Measurements from ENCODE around the gene SELE. TPM values are rescaled to one million over a fixed set of nuclear protein-coding genes. Genes with fewer than 3 reads are reported as not detected.

SELE gene
- total and polyA plus RNA-seq, 2 donors (not counting 1 experiment from before 2014, with no cell fraction given) = not detected

- Histone ChIP-seq H3K4me2 (ENCODE audit: extremely low read depth, insufficient read depth, low read length) (no peak overlapping the region), H3K27me3 (ENCODE audit: control insufficient read depth, insufficient read depth, low read length) (no peaks in the 10 kb centered on the region), H4K20me1 (ENCODE audit: control insufficient read depth, extremely low read depth, insufficient read depth, low read length) (no peaks in the 10 kb centered on the region), H3K4me1 (ENCODE audit: control insufficient read depth, extremely low read depth, insufficient read depth, low read length) (peaks cover 6% of the 10 kb centered on the region), H3K9ac (ENCODE audit: insufficient read depth, low read length) (no peak overlapping the region), H2AFZ (ENCODE audit: low read length) (no peak overlapping the region), H3K36me3 (ENCODE audit: control insufficient read depth, insufficient read depth, low read length) (no peaks in the 10 kb centered on the region), H3K9me3 (ENCODE audit: control insufficient read depth, insufficient read depth, low read depth, low read length) (no peaks in the 10 kb centered on the region), H3K27ac (ENCODE audit: insufficient read depth, low read length) (no peak overlapping the region), H3K79me2 (ENCODE audit: control insufficient read depth, insufficient read depth, low read length) (no peaks in the 10 kb centered on the region), H3K4me3 (replicated peaks in 1 of 4; ENCODE audit: control extremely low read depth in 1 of 4, insufficient read depth in 1 of 4, low read depth in 3 of 4, low read length in 4 of 4) (no peak overlapping the region)
- DNase-seq (ENCODE audit: low read depth in 2 of 2) = peak; percentile 6 to 56
- TF ChIP-seq, protein P1, sequence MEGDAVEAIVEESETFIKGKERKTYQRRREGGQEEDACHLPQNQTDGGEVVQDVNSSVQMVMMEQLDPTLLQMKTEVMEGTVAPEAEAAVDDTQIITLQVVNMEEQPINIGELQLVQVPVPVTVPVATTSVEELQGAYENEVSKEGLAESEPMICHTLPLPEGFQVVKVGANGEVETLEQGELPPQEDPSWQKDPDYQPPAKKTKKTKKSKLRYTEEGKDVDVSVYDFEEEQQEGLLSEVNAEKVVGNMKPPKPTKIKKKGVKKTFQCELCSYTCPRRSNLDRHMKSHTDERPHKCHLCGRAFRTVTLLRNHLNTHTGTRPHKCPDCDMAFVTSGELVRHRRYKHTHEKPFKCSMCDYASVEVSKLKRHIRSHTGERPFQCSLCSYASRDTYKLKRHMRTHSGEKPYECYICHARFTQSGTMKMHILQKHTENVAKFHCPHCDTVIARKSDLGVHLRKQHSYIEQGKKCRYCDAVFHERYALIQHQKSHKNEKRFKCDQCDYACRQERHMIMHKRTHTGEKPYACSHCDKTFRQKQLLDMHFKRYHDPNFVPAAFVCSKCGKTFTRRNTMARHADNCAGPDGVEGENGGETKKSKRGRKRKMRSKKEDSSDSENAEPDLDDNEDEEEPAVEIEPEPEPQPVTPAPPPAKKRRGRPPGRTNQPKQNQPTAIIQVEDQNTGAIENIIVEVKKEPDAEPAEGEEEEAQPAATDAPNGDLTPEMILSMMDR (conservative IDR thresholded peaks at IDR 0.05 in 1 of 2, IDR thresholded peaks at IDR 0.05 in 1 of 2; ENCODE audit: low read depth in 1 of 2, low read length in 2 of 2) = no peak
- no peak for TF ChIP-seq EZH2 (IDR thresholded peaks at IDR 0.05; ENCODE audit: low read length, missing control alignments)
Measured at GRCh38 chr1:169779150-169779549, 45.3 kb upstream of the SELE start.

DNA sequence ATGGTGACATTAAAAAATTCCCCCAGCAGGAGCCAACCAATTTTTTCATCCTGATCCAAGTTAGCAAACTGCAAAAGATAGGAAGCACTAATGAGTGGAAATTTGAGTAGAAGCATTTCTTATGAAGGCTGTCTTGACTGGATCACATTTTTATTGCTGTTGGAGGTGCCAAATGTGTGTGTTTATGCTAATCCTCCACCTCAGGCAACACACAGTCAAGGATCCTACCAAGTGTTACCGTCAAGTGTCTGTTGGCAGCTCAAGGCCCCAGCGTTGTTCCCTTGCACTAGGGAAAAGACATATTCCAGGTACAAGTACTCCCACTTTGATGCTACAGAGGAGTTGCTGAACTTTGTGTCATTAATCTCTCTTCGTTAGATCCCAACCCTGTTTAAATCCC, 42.6 kb upstream of the SELE start:
- no peak for DNase-seq (ENCODE audit: low read depth in 2 of 2)
- TF ChIP-seq, protein P1 (conservative IDR thresholded peaks at IDR 0.05 in 1 of 2, IDR thresholded peaks at IDR 0.05 in 1 of 2; ENCODE audit: low read depth in 1 of 2, low read length in 2 of 2) = no peak
- no peak for TF ChIP-seq EZH2 (IDR thresholded peaks at IDR 0.05; ENCODE audit: low read length, missing control alignments)
- Histone ChIP-seq H3K27me3 (ENCODE audit: control insufficient read depth, insufficient read depth, low read length) (no peaks in the 10 kb centered on the region), H2AFZ (ENCODE audit: low read length) (no peak overlapping the region), H3K4me1 (ENCODE audit: control insufficient read depth, extremely low read depth, insufficient read depth, low read length) (peaks cover 6% of the 10 kb centered on the region), H3K9me3 (ENCODE audit: control insufficient read depth, insufficient read depth, low read depth, low read length) (no peaks in the 10 kb centered on the region), H3K4me3 (replicated peaks in 1 of 4; ENCODE audit: control extremely low read depth in 1 of 4, insufficient read depth in 1 of 4, low read depth in 3 of 4, low read length in 4 of 4) (no peak overlapping the region), H3K27ac (ENCODE audit: insufficient read depth, low read length) (no peak overlapping the region), H3K79me2 (ENCODE audit: control insufficient read depth, insufficient read depth, low read length) (no peaks in the 10 kb centered on the region), H3K36me3 (ENCODE audit: control insufficient read depth, insufficient read depth, low read length) (no peaks in the 10 kb centered on the region), H3K9ac (ENCODE audit: insufficient read depth, low read length) (no peak overlapping the region), H3K4me2 (ENCODE audit: extremely low read depth, insufficient read depth, low read length) (no peak overlapping the region), H4K20me1 (ENCODE audit: control insufficient read depth, extremely low read depth, insufficient read depth, low read length) (no peaks in the 10 kb centered on the region)

- no peak for TF ChIP-seq EZH2 (IDR thresholded peaks at IDR 0.05; ENCODE audit: low read length, missing control alignments)
- TF ChIP-seq, protein P1 (conservative IDR thresholded peaks at IDR 0.05 in 1 of 2, IDR thresholded peaks at IDR 0.05 in 1 of 2; ENCODE audit: low read depth in 1 of 2, low read length in 2 of 2) = no peak
- DNase-seq (ENCODE audit: low read depth in 2 of 2) = no peak
- no peaks in the 10 kb centered on the region for H3K9me3 ChIP-seq (ENCODE audit: control insufficient read depth, insufficient read depth, low read depth, low read length)
- no peak overlapping the region for H3K9ac ChIP-seq (ENCODE audit: insufficient read depth, low read length)
- no peak overlapping the region for H3K4me3 ChIP-seq (replicated peaks in 1 of 4; ENCODE audit: control extremely low read depth in 1 of 4, insufficient read depth in 1 of 4, low read depth in 3 of 4, low read length in 4 of 4)
- H3K36me3 ChIP-seq (ENCODE audit: control insufficient read depth, insufficient read depth, low read length) = no peaks in the 10 kb centered on the region
- no peaks in the 10 kb centered on the region for H3K79me2 ChIP-seq (ENCODE audit: control insufficient read depth, insufficient read depth, low read length)
- H3K4me2 ChIP-seq (ENCODE audit: extremely low read depth, insufficient read depth, low read length) = no peak overlapping the region
- no peaks in the 10 kb centered on the region for H4K20me1 ChIP-seq (ENCODE audit: control insufficient read depth, extremely low read depth, insufficient read depth, low read length)
- H3K4me1 ChIP-seq (ENCODE audit: control insufficient read depth, extremely low read depth, insufficient read depth, low read length) = no peaks in the 10 kb centered on the region
- no peak overlapping the region for H3K27ac ChIP-seq (ENCODE audit: insufficient read depth, low read length)
- H3K27me3 ChIP-seq (ENCODE audit: control insufficient read depth, insufficient read depth, low read length) = no peaks in the 10 kb centered on the region
- H2AFZ ChIP-seq (ENCODE audit: low read length) = no peak overlapping the region
Measured at GRCh38 chr1:169768161-169768560, 34.3 kb upstream of the SELE start.
